Activated CD4-positive, alpha-beta T cell treated with anti-CD3 and anti-CD28 coated beads for 48 hours (primary cell): ENCODE data around the gene FHDC1.

ENCODE experiments used
- DNase-seq: peaks from one replicate; pipeline ENCODE4 v3.0.0-alpha.2; 2020

Gene FHDC1

DNA sequence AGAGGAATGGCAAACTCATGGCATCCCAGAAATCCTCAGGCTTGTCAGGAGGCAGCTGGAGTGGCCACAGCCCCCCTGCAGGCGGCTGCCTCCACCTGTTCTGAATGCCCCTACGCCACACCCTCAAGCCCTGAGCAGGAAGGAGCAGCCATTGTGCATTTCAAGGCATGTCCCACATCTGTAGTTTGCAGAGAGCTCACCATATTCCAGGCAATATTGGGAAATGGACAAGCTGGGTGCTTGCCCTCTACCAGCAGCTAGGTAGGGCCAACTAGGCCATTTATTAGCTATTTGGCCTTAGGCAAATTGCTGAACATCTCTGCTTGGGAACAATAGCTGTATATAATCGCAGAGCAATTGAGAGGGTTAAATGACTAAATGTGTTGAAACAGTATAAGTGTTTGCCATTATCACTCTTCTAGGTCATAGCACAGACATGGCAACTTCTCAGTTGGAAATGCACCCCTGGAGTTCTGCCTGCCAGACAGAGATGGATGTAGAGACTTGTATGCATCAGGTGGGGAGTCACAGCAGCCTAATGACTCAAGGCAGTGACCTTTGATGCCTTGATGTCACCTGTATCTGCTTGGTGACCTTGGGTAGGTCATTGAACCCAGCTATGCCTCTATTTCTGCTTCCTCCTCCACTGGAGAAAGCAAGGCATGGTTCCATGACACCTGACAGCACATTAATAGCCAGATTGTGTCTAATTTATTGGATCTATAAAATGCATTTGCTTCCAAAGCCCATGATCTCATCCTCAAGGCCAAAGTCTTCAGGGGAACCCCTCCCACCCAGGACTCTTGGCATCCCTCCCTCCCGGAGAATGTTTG lies 52.8 kb downstream of the FHDC1 start:
- DNase-seq: no peak

DNA sequence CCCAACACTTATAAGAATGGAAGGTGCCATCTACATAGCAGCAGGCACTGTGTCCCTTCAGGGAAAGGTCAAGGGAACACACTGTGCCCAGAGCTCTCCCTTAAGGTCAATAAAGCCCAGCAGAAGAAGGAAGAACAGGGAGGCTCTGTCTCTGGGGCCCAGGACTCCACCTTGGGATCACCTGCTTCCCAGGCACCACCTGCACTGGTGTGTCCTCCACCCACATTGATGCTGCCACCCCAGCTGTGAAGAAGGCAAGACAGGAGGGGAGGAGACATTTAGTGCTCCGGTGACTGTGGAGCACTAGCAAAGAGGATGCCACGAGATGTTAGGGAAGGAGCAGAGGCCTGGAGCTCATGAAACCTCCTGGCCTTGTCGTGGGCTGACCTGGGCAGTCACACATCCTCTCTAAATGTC lies 53.4 kb downstream of the FHDC1 start:
- DNase-seq: no peak

- no peak for DNase-seq
Observed at GRCh38 chr4:152990471-152991131, 54.5 kb downstream of the FHDC1 start.

DNA sequence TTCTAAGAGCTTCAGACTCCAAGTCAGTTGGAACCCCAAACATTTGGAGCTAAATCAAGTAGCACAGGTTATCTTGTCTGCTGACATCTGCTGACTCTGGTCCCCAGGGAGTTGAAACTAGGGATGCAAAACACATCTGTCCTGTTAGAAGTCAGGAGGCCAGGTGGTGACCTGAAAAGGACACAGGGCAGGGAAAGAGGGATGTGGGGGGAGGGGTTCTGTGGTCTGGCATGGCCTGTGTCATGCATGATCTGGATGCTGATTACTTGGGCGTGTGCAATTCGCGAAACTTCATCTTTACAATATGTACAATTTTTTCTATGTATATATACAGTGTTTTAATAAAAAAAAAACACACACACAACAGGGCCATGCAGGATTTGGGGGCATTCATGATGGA lies 55.3 kb downstream of the FHDC1 start:
- no peak for DNase-seq

DNA sequence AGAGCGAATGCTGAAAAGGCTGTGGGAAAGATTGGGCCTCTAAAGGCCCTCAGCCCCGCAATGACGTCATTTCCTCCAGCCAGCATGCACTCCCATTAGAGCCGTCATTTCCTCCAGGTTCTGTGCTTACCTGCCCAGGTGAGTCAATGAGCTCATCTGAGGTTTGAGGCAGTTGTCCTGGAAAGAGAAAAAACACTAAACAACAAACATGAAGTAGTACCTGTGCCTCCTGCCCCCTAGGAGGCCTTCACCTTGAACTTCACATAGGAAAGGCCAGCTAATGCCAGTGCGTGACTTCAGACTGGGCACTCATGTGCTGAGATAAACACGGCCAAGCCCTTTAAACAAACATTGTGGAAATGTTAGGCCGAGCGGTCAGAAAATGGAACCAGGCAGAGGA lies 55.9 kb downstream of the FHDC1 start:
- no peak for DNase-seq

DNA sequence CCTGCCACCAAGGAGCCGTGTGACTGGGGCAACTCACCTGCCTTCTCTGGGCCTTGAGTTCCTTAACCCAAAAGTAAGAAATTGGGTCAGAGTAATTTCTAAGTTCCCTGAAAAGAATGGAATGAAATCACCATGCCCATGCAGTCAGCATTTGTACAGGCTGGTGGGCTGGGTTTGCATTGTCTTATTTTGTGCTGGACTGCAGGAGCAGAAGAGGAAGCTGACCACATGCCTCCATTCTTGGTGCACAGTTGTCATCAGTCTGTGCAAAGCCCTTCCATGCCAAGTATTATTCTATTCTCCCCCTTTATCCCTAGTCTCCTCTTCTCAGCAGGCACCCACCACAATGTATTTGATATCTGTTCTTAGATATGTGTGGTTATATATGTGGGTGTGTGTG lies 56.3 kb downstream of the FHDC1 start:
- no peak for DNase-seq

GRCh38 chr4:152994038-152994437 lies 57.9 kb downstream of the FHDC1 start:
- DNase-seq: no peak

DNA sequence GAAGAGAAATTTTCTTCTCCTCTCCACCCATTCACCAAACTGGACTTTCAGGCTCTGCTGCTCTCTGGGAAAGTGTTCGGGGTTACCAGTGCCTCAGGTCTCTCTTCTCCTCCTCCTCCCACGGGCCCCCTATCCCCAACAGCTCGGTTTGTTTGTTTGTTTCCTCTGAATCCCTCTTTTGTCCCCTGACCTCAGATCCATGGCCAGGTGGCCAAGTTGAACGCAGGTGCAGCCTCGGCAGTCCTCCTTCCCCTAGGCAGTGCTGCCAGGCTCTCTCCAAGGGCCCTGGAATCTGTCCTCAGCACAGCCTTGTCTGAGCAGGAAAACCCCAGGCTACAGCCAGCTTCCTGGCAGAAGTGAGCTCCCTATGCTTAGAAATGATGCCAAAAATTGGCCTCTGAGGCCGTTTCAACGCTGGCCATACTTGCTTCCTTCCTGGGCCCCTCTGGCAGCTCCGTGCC lies 60.0 kb downstream of the FHDC1 start:
- DNase-seq: no peak

DNA sequence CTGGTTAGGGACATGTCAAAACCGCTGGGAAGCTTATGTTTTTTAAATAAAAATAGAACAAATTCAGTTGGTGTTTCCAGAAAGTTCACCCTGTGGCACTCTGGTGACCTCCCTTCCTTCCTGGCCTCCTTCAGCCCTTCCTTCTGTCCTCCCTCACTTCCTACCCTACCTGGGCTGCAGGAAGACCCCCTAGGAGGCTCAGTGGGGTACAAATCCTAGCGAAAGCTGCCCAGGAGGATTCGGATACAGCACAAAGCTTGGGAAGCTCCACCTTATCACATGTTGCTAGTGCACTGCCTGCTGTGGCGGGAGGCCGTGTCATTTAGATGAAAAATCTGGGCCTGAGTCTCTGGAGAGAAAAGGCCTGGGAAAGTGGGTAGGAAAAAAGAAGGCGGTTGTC lies 60.5 kb downstream of the FHDC1 start:
- no peak for DNase-seq

GRCh38 chr4:152997288-152997687 lies 61.2 kb downstream of the FHDC1 start:
- DNase-seq: no peak

- DNase-seq: no peak
Observed at GRCh38 chr4:152997771-152998487, 61.8 kb downstream of the FHDC1 start.

DNA sequence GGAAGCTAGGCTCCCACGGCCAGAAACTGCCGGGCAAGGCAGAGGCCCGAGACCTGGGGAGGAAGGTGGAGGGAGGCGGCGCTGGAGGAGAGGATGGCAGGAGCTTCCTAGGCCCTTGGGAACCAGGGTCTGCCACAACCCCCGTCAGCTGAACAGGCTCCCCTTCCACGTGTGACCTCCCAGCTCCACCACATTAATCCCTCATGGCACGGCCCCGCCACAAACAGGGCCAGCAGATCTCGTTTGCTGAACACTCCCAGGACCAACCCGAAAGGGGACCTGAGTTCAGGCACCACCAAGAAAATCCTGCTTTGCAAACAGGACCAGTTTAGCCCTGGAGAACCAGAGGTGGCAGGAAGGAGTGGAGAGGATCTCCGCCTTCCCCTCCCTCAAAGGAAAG lies 62.7 kb downstream of the FHDC1 start:
- no peak for DNase-seq

DNA sequence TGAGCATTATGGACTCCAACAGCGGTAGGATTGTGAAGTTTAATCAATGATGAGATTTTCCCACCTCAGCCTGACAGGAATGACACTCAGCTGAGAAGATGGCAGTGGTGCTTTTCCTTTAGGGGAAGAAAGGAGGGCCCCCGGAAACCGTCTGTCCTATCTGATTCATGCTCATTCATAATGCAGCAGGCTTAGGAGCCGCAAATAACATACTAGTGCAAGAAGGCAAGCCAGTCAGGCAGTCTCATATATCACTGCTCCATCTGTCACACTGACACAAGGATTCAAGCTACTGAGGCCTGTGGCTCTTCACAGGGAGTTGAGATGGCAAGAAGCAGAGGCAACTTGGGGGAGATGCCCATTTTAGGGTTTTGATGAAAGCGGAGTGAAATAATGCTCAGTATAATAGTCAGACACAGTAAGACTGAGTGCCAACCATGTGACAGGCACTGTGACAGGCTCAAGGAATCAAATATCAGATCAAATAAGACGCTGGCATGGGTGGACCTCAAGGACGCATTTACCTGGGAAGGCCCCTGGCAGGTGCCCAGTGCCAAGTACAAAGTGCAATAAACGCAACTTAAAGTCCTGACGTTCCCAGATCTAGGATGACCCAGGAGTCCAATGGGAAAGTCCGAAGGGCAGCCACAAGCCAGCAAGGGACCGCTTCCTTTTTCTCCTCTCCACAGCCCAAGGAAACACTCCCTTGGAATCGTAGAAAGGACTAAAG lies 63.4 kb downstream of the FHDC1 start:
- DNase-seq: no peak

DNA sequence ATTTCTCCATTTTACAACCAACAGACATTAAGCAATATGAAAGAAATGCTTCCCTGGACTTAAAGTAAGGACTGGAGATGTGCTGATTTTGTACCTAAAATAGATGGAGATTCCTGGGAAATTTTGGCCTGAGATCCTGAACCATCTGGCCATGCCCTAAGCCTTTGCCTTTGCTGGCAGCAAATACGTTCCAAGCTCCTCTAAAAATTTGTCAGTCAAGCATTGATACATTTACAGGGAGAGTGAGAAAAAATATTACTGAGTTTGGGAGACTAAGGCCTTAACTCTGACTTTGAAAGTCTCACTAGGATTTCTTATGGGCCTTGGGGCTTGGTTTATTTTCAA lies 63.9 kb downstream of the FHDC1 start:
- DNase-seq: no peak

- DNase-seq: no peak
Observed at GRCh38 chr4:153001626-153002025, 65.5 kb downstream of the FHDC1 start.

- no peak for DNase-seq
Observed at GRCh38 chr4:153002110-153002509, 66.0 kb downstream of the FHDC1 start.

- no peak for DNase-seq
Observed at GRCh38 chr4:153004081-153004850, 68.1 kb downstream of the FHDC1 start.

GRCh38 chr4:153005899-153006381 lies 69.8 kb downstream of the FHDC1 start:
- DNase-seq: no peak

GRCh38 chr4:153008578-153009199 lies 72.6 kb downstream of the FHDC1 start:
- no peak for DNase-seq

GRCh38 chr4:153010146-153010545 lies 74.0 kb downstream of the FHDC1 start:
- no peak for DNase-seq

- DNase-seq: no peak
Observed at GRCh38 chr4:153013202-153013977, 77.3 kb downstream of the FHDC1 start.
